SK-MEL-5 (cell line): ENCODE data around the gene CDC42. TPM values are rescaled to one million over a fixed set of nuclear protein-coding genes. Genes with fewer than 3 reads are reported as not detected.
A peak's percentile ranks its signal among the peaks of the same experiment; 100 is the strongest.

Experiments used
- DNase-seq: peaks from one replicate; pipeline ENCODE4 v3.0.0-alpha.2; 2016; ENCODE audit warnings: low read depth, low spot score
- in situ Hi-C: cut with HindIII; loops from 2 replicates; pipeline ENCODE4 v1.10.0; 2016; ENCODE audit warnings: low sequenced_read_pairs, high pct_unique_total_duplicates, low pct_unique_long_range_greater_than_20kb
- total RNA-seq: library from RNA; depleted of rRNA; stranded (reverse); fragments of >200 nt; shearing (Covaris generic); gene quantifications from 2 replicates; pipeline ENCODE4 v1.2.3, GENCODE V29; 2014

Gene CDC42
- total RNA-seq, 1 experiment from 2014 or later = 257 TPM

DNA sequence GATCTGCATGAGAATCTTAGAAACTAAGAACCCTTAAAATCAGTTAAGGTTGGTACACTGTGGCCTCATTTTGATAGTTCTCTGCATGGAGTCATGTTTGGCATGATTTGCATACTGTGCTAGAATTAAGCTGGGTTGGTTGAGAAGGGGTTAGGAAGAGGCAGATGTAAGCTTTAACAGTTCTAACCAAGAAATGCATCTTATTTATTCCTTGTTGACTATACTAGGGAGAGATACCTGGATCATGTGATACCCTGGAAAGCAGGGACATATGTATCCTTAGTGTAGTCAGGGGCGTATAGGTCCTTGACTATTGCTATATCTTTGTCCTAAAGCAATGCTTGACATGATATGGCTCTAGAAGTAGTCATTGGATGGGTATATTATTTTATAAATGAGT lies 41.0 kb downstream of the CDC42 start:
- DNase-seq = no peak
- in situ Hi-C loops = no loop called here

DNA sequence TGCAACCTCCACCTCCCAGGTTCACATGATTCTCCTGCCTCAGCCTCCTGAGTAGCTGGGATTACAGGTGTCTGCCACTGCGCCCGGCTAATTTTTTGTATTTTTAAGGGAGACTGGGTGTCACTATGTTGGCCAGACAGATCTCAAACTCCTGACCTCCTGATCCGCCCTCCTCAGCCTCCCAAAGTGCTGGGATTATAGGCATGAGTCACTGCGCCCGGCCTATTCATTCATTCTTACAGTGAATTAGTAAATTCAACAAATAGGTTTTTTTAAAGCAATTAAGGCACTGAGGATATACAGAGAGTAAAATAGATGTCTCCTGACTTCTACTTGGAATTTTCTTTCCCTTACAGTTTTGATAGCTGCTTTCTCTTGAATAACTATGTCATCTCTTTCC lies 43.5 kb downstream of the CDC42 start:
- no peak for DNase-seq
- in situ Hi-C loops = no loop called here

DNA sequence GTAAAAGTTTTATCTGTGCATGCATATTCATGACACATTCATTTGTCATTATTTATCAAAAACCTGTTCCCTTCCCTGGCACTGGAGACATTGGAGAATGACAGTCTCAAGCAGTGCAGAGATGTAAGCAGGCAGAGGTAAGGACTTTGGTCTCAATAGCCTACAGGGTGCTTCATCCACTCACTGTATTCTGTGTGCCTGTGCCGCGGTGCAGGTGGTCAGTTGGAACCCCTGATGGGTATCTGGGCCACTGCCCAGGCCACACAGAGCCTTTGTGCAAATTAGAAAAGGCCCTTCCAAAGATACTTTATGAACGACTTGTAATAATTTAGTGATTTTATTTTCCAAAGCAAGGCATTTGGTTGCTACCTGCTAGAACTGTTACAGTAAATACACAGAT lies 44.0 kb downstream of the CDC42 start:
- in situ Hi-C loops = no loop called here
- DNase-seq = no peak

DNA sequence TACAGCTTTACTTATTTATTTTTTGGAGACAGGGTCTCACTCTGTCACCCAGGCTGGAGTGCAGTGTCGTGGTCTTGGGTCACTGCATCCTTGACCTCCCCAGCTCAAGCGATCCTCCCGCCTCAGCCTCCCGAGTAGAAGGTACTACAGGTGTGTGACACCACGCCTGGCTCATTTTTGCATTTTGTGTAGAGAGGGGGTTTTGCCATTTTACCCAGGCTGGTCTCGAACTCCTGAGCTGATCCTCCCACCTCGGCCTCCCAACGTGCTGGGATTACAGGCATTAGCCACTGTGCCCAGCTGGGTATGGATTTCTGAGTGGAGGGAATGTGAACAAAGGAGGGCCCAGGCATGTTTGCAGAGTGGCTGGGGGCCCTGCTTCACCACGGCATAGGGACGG lies 46.2 kb downstream of the CDC42 start:
- DNase-seq = no peak
- in situ Hi-C loops = no loop called here

DNA sequence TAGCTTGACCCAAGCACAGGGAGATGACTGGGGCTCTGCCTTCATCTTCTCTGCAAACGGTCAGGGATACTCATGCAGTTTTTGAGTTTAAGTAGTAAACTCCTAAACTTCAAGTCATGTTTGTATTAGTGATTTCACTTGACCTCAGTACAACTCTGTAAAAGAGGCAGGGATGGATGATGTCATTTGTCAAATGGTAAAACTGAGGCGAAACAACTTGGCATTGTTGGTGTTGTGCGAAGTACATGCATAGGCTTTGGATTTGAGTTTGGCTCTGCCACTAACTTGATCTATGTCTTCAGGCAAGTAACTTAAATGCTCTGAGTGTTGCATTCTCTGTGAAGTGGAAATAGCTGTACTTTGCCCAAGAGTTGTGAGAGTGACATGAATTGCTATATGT lies 47.7 kb downstream of the CDC42 start:
- in situ Hi-C loops = no loop called here
- no peak for DNase-seq

DNA sequence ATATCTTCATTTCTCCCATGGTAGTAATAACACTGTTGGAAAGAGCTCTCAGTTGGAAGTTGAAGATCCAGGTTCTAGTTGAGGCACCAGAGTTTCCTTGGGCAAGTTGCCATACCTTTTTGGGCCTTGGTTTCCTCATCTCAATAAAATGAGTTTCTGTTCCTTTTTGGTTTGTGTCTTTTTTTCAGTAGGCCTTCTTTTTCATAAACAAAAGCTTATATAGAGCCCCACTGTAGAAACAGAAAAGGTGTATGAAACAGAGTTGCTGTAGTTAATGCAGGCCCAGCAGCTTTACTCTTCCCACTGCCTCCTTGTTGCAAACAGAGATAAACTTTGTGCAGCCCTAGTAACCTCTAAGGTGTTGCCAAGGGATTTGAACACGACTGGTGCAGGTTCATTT lies 48.7 kb downstream of the CDC42 start:
- in situ Hi-C loops = no loop called here
- DNase-seq = no peak

DNA sequence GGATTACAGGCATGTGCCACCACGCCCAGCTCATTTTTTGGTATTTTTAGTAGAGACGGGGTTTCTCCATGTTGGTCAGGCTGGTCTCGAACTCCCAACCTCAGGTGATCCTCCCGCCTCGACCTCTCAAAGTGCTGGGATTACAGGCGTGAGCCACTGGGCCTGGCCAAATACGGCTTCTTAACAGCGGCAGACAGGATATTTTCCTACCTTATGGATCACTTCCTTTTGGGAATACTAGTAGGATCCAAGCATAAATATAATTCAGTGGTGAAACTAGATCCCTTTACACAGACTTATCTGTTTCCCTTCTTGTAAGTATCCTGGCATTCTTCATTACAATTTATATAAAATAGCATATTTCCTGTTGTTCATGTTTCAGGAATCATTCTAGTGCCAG lies 49.5 kb downstream of the CDC42 start:
- in situ Hi-C loops = no loop called here
- DNase-seq = no peak

DNA sequence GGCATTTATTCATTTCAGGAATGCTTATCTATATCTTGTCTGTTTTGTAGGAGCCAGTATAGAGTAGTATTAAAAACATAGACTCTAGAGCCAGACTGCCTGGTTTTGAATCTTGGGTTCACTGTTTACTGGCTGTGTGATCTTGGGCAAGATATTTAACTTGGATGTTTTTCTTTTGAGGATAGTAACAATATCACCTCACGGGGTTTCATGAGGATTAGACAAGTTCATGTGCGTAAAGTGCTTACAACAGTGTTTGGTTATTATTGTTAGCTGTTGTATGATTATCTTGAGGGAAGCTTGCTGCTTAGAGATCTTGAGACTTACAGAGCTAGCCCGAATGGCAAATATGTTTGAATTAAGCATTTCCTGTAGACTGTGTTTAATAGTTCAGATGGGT lies 50.2 kb downstream of the CDC42 start:
- in situ Hi-C loops = no loop called here
- no peak for DNase-seq

DNA sequence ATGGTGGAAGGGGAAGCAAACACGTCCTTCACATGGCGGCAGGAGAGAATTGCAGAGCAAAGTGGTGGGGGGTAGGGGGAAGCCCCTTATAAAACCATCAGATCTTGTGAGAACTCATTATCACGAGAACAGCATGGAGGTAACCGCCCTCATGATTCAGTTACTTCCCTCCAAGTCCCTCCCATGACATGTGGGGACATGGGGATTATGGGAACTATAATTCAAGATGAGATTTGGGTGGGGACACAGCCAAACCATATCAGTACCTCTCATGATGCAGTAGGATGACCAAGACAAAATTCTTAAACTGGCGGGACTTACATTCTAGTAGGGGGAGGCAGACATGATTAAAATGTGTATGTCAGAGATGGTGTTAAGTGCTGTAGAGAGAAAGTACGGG lies 51.6 kb downstream of the CDC42 start:
- in situ Hi-C loops = no loop called here
- no peak for DNase-seq

DNA sequence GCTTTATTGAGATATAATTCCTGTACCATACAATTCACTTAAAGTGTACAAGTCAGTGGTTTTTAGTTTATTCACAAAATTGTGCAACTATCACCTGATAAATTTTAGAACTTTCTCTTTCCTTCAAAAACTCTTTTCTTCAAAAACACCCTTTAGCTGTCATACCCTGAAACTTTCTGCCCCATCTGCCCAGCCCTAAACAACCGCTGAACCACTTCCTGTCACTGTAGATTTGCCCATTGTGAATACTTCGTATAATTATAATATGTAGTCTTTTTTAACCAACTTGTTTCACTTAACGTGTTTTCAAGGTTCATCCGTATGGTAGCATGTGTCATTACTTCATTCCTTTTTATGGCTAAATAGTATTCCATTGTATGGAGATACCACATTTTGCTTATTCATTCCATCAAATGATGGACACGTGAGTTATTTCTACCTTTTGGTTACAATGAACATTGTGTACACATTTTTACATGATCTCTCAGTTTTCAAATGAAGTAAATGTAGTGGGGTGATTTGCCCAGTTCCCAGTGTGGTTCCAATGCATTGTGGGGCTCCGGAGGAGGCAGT lies 52.4 kb downstream of the CDC42 start:
- DNase-seq = no peak
- in situ Hi-C loops = no loop called here

DNA sequence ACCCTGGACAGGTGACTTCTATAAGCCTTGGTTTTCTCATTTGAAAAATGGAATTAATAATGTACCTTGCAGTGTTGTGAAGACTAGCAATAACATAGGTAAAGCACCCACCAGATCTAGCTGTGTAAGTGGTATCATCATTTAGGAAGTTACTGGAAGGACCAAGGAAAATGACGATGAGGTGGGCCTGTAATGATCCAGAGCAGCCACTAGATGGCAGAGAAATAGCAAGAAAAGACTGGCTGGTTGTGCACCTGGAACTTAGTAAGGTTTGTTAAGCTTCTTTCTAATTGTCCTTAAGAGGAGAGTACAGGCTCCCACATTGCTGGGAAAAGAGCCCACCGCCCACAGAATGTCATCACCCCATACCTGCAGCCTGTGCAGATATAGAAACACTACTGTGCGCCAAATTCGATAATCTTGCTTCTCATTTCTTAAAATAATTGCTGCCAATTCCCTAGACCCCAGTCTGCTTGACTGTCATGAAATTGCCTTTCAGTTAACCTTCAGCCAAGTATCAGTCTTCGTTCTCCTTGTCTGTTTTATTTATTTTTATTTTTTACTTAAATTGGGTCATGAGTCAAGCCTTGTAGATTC lies 53.2 kb downstream of the CDC42 start:
- DNase-seq = peak; percentile 61
- in situ Hi-C loops = no loop called here

DNA sequence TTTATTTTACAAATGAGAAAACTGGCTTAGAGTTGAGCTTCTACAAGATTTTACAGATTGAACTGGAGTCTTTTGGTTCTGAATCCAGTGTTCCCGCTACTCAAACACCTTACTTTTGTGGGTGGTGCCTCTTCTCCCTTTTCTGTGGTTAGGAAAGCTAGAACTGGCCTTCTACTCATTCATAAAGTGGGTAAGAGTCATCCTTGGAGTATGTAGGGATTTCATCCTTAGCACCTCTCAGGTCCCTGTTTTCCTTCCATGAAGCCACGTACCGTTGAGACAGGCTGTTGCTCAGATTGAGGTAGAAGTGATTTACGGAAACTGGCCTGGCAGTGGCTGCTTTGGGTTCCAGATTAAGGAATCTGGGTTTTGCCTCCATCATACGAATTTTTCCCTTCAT lies 54.6 kb downstream of the CDC42 start:
- in situ Hi-C loops = no loop called here
- DNase-seq = no peak

DNA sequence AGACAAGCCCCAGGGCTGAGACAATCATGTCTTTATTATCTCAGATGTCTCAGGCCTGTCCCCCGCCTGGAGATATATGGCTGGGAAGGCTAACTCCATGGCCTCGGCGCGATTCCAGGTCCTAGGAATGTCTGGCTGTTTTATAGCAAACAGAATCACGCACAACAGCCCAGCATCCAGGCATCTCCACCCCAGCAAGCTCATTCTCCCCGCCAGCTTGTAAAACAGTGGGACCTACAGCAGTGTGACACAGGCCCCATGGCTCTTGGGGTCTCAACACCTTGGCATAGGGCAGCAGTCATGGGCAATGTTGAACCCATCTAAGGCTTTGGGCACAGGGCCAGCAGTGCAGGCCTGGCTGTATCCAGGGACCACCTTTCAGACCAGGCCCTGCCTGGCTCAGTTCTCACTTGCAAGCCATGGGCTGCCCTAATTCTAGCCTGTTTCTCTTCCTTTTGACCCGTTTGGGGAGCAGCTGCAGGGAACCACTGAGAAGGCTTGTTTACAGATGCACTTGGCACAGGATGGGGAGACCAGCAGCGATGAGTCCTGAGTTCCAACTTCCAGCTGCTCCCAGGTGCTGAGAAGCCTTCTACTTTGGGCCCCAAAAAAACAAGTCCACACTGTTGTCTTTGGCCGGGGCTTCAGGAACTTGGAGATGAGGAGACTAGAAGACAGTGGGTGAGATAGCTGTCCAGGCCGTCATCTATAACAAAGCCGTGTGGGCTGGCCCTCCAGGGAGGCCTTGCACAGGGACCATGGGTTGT lies 56.0 kb downstream of the CDC42 start:
- no peak for DNase-seq
- in situ Hi-C loops = no loop called here

DNA sequence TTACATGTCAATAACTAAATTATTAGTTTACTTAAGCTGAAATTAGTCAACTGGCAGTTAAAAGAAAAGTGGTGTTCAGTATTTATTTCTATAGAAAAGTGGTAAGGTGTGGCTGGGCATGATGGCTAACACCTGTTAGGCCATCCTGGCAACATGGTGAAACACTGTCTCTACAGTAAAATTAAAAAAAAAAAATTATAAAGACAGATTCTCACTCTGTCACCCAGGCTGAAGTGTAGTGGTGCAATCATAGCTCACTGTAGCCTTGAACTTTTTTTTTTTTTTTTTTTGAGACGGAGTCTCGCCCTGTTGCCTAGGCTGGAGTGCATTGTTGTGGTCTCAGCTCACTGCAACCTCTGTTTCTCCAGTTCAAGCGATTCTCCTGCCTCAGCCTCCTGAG lies 57.5 kb downstream of the CDC42 start:
- in situ Hi-C loops = no loop called here

DNA sequence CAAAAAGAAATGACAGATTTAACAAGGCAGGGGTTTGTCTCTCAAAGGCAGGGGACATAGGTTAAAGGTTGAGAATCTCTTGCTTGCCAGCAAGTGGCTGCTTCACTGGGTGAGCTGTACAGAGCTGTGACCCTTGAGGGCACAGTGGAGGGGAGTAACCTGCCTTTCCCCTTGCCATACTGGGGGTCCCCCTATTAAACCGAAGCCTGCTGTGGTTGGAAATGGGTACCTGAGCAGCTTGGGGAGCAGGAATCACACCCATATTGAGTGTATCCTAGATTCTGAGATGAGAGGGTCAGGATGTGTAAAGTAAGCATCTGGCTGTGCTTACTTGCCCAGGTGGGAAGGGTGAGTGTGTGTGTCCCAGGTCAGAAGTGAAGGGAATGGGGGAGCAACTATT lies 58.6 kb downstream of the CDC42 start:
- in situ Hi-C loops = no loop called here
- DNase-seq = no peak

More for the DNA sequence above, 57.5 kb downstream of the CDC42 start:
- DNase-seq = no peak

DNA sequence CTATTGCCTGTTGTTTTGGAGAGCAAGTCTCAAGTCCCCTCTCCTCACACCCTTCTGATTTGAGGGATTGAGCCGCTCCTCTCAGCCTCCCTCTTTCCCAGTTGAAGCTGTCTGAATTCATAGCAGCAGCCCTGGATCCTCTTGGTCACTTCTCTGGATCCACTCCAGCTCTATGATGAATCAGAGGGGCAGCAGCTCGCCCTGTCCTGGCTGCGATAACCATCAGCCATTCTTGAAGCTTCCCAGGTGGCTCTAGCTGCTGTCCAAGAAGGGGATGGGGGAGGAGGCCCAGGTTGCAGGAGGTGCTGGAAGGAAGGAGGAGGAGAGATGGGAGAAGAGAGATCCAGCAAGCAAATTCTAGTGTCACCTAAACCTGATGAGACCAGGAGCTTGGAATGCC lies 59.1 kb downstream of the CDC42 start:
- in situ Hi-C loops = no loop called here
- DNase-seq = no peak

DNA sequence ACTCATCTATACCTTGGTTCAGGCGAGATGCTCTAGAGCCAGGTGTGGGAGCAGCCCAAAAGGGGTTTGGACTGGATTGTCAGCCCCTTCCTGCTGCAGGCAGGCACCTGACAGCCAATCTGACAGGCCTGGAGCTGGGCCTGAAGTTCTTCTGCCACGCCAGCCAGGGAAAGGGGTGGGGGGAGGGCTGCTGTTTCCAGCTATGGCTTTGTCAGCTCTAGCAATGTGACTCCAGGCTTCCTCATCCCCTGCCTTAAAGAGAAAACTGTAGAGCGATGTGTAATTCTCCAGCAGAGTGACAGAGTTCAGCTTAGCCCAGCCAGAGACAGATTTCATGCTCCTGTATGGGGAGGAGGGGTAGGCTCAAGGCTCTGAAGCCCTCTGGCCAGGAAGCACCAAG lies 60.0 kb downstream of the CDC42 start:
- DNase-seq = no peak
- in situ Hi-C loops = no loop called here

DNA sequence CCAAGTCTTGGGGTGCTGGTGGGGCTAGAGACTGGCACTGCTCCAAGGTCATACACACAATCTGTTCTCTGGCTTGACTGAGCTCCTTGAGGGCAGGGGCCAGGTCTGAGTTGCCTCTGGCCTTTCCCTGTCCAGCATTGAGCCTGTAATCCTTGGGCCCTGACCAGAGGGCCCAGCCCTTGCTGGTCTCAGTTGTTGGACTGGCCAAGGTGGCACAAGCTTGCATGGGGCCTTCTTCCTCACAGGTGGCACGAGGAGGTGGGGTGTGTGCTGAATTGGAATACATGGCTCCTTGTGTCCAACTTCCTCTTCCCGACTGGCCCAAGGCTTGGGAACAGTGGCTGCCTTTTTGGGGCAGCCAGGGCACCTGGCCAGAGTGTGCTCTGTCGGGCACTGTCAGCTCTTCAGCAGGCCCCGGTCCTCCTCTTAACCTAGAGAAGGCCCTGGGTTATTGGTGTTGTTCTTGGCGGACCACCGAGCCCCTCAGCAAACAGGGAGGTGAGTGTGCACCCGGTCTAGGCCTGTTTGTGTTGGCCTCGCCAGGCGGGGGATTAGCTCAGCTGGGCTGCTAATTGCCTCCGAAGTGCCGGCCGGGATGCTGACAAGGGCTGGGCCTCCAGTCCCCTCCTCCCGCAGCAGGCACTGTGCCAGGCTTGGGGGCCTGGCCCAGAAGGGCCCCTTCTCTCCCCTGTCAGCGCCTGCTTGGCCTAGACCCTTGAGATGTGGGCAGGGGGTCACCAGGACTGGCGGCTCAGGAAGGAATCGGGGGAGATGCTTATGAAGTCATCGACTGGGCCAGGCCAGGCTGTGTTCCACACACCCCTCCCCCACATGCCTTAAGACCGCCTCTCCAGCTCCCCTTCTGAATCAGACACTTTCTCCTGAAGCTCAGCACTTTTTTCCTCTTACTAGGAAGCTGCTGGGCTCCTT lies 61.8 kb downstream of the CDC42 start:
- in situ Hi-C loops = no loop called here
- DNase-seq = no peak
